ENCODE results near the gene TNFRSF6B. TPM values are rescaled to one million over a fixed set of nuclear protein-coding genes. Genes with fewer than 3 reads are reported as not detected.

The TNFRSF6B gene
- total and polyA plus RNA-seq, 2 of the 4 experiments (the other 2 are of a cell fraction): 1.3 to 11.0 TPM

DNA sequence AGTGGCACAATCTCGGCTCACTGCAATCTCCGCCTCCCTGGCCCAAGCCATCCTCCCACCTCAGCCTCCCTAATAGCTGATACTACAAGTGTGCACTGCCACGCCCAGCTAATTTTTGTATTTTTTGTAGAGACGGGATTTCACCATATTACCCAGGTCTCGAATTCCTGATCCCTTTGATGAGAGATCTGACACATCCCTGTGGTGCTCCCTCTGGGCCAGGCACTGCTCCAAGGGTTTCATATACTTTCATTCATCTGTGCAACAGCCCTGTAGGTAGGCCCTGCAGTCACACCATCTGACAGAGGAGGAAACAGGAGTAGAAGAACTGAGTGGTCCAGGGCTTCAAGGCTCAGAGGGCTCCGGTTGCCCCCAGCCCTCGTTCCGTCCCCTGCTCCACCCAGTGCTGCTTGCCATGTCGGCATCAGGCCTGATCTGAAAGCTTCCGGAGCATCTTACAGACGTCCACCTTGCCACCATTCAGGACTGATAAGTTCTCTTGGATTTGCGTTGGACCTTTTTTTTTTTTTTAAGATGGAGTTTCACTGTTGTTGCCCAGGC is 14.7 kb downstream of the TNFRSF6B start:
- H2BK20ac ChIP-seq (ENCODE audit: low read depth, low read length): no peak overlapping the region
- ATAC-seq (ENCODE audit: low read depth): no peak
- H4K20me1 ChIP-seq (ENCODE audit: insufficient read depth, low read length): no peaks in the 10 kb centered on the region; the same call in 1 of the 2 replicates
- no peak overlapping the region for H4K5ac ChIP-seq (ENCODE audit: low read depth, low read length)
- H3K4me3 ChIP-seq (ENCODE audit: insufficient read depth, low read depth, low read length): no peak overlapping the region
- H4K8ac ChIP-seq (ENCODE audit: low read depth in 2 of 2, low read length in 2 of 2): no peak overlapping the region
- no peaks in the 10 kb centered on the region for H3K27me3 ChIP-seq (ENCODE audit: control insufficient read depth, insufficient read depth, low read length)
- dilution Hi-C loops (cut with HindIII; ENCODE audit: low sequenced_read_pairs, unreplicated experiment): no loop called here
- peaks cover 35% of the 10 kb centered on the region for H3K36me3 ChIP-seq (ENCODE audit: control insufficient read depth, insufficient read depth, low read length)
- H2AFZ ChIP-seq (replicated peaks; ENCODE audit: low read length, poor library complexity): no peak overlapping the region
- H3K56ac ChIP-seq (ENCODE audit: extremely low read depth, insufficient read depth, low read length): no peak overlapping the region
- no peak overlapping the region for H3K9ac ChIP-seq (ENCODE audit: low read depth, low read length)
- peaks cover 8 to 52% of the 10 kb centered on the region in 2 experiments for H3K79me1 ChIP-seq (ENCODE audit: low read depth in 1 of 2, low read length in 2 of 2)
- H2BK15ac ChIP-seq (ENCODE audit: low read depth, low read length): no peak overlapping the region
- no peak overlapping the region for H3K18ac ChIP-seq (ENCODE audit: low read depth, low read length)
- H3K27ac ChIP-seq (ENCODE audit: insufficient read depth, low read length): no peak overlapping the region
- no peak overlapping the region for H3K4ac ChIP-seq (ENCODE audit: low read depth, low read length)
- intact Hi-C loops (cut with micrococcal nuclease): no loop called here
- H4K91ac ChIP-seq (ENCODE audit: insufficient read depth, low read depth, low read length): no peak overlapping the region
- H3K4me2 ChIP-seq (ENCODE audit: low read depth, low read length): no peak overlapping the region
- no peak for TF ChIP-seq RCOR1 (IDR thresholded peaks at IDR 0.05; ENCODE audit: insufficient replicate concordance, low read length)
- no peak for TF ChIP-seq MAFK (IDR thresholded peaks at IDR 0.05; ENCODE audit: low read depth, low read length)
- 89% methylated on average over 4 of the region's 12 CpGs; no CpG with 5 or more reads in 1 of the 2 experiments for WGBS, 2 experiments (ENCODE audit: extremely low coverage in 2 of 2, insufficient read length in 1 of 2)
- H2BK120ac ChIP-seq (ENCODE audit: low read depth, low read length): no peak overlapping the region
- peaks cover 4% of the 10 kb centered on the region for H3K9me3 ChIP-seq (ENCODE audit: control insufficient read depth, insufficient read depth, low read length)
- no peak overlapping the region for H3K14ac ChIP-seq (replicated peaks; ENCODE audit: low read depth, low read length)
- CTCF ChIA-PET: interaction anchor here (0.7 kb wide), 1 partner anchor 18 kb away, joined by 7 read pairs; no protein-coding TSS in a partner anchor
- no peak overlapping the region for H2BK5ac ChIP-seq (ENCODE audit: low read depth, low read length, poor library complexity, severe bottlenecking)
- peaks cover 10% of the 10 kb centered on the region for H3K4me1 ChIP-seq (ENCODE audit: control insufficient read depth, insufficient read depth, low read length)
- DNase-seq: no peak
- no peak overlapping the region for H2AK9ac ChIP-seq (replicated peaks; ENCODE audit: low read depth, low read length, poor library complexity)
- no TSS peak for BruUV-seq (replicated peaks)
- in situ Hi-C loops (cut with MboI; ENCODE audit: low sequenced_read_pairs): no loop called here
- no peak overlapping the region for H3K23ac ChIP-seq (ENCODE audit: low read depth, low read length)
- POLR2A ChIA-PET (ENCODE audit: unreplicated experiment): no interaction called here
- no peaks in the 10 kb centered on the region for H3K9me1 ChIP-seq (ENCODE audit: insufficient read depth, low read length)
- no peak overlapping the region for H2AK5ac ChIP-seq (ENCODE audit: low read depth, low read length)
